HepG2 (cell line): ENCODE measurements around the gene ZBP1.

Experiments
- BCL6 ChIP-seq: IDR thresholded peaks from 2 replicates; pipeline ENCODE4 v1.6.1; 2016; ENCODE audit warnings: missing genetic modification reagents, missing compliant biosample characterization
- SNAI1 ChIP-seq: sonication (generic); formaldehyde crosslinking; IDR thresholded peaks from 2 replicates; pipeline ENCODE4 v1.5.0; 2020; ENCODE audit warnings: mild to moderate bottlenecking, missing genetic modification reagents, borderline replicate concordance
- STAT6 ChIP-seq: sonication (generic); formaldehyde crosslinking; IDR thresholded peaks from 2 replicates; pipeline ENCODE4 v1.4.0; 2020; ENCODE audit warnings: missing genetic modification reagents, mild to moderate bottlenecking, borderline replicate concordance
- ZBTB21 ChIP-seq: sonication (generic); formaldehyde crosslinking; IDR thresholded peaks from 2 replicates; pipeline ENCODE4 v1.4.0; 2020; ENCODE audit warnings: missing genetic modification reagents
- ZSCAN30 ChIP-seq: sonication (generic); formaldehyde crosslinking; IDR thresholded peaks from 2 replicates; pipeline ENCODE4 v1.5.0; 2020; ENCODE audit warnings: mild to moderate bottlenecking, missing genetic modification reagents

DNA sequence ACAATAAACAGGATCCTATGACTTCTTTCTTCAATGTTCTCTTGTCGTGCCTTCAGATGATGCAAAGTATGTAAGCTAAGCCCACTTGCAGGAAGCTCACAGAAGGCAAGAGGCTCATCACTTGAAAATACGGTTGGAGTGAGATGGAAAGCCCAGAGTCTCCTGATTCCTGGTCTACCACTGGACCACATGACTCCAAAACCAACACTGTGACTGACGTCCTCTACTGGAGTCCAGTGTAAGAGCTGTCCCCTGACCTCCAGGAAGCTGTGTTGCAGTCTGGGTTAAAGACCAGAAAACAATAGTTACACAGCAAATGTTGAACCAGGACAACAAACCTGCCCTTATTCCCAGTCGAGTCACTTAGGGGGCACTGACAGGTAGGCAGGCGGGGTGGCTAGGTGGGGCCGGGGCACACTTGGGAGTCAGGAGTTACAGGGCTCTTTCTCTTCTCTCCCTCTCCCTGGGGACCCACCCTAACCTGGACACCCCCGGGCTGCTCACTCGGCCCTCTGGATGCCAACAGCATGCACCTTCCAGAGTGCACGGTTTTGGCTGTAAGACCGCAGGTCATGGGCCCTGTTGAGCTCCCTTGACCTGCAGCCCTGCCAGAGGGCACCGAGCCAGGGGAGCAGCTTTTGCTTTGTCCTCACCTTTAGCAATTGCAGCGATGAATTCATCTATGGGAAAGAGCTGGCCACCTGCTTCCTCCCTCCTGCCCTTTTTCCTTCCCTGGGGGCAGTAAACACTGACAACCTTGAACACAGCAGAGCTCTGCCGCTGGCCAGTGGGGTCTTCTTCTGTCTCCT lies 51.9 kb downstream of the ZBP1 start:
- peak; percentile 29; the same call in 1 of the 2 replicates for TF ChIP-seq STAT6 (CRISPR knock-in tag)
- no peak for TF ChIP-seq SNAI1 (CRISPR knock-in tag)
- TF ChIP-seq ZBTB21 (CRISPR knock-in tag), result peak; percentile 44; the same call in 1 of the 2 replicates
- no peak for TF ChIP-seq ZSCAN30 (CRISPR knock-in tag)
- peak; percentile 76 for TF ChIP-seq BCL6 (CRISPR knock-in tag)
